HCT116 (cell line): ENCODE data around the gene PHF10. TPM values are rescaled to one million over a fixed set of nuclear protein-coding genes. Genes with fewer than 3 reads are reported as not detected.

Experiments
- ATAC-seq: fragments of 200-7000 bp; cut with Tn5 transposase; 2 replicates; pipeline ENCODE4 v1.9.1; 2020; ENCODE audit warnings: mild to moderate bottlenecking, moderate library complexity
- BruUV-seq: library from RNA; stranded (reverse); fragments of 400-500 nt; replicated peaks from 2 replicates; lab custom pipeline; 2021; lab: Mats Ljungman, UMichigan
- CTCF ChIA-PET: fragments of 300-600 bp; sonication (Branson Sonifier 250); formaldehyde crosslinking; loops from one replicate; lab custom pipeline; 2021; ENCODE audit warnings: antibody characterized with exemption; lab: Charles Lee
- POLR2A ChIA-PET: fragments of 300-600, 350-600 bp; sonication (Branson Sonifier 250); formaldehyde crosslinking; loops from one replicate; lab custom pipeline; 2021; ENCODE audit warnings: antibody characterized with exemption; lab: Charles Lee
- RAD21 ChIA-PET, 2 experiments: fragments of 300-600 bp; sonication (Branson Sonifier 250); formaldehyde crosslinking; loops; one replicate each; lab custom pipeline; 2023; ENCODE audit warnings: low total read pairs in 2 of 2; ENCODE audit not compliant: uncharacterized antibody in 2 of 2, unreplicated experiment in 2 of 2, low non-redundant PET in 1 of 2; lab: Charles Lee
- DNase-seq: peaks from one replicate; pipeline ENCODE4 v3.0.0-alpha.2; 2010; ENCODE audit warnings: low read depth, low spot score
- H2AFZ ChIP-seq: fragments of 200-600 bp; shearing (Covaris generic), sonication (generic); 2 replicates; pipeline ENCODE4 v1.6.1; 2017; ENCODE audit warnings: low read depth, mixed run types, mixed read lengths, antibody characterized with exemption, low read length; ENCODE audit not compliant: poor library complexity, severe bottlenecking
- H3K27ac ChIP-seq: 2 replicates; pipeline ENCODE4 v1.5.1; 2012; ENCODE audit warnings: low read depth, low read length
- H3K27me3 ChIP-seq: fragments of 200-600 bp; sonication (generic); 2 replicates; pipeline ENCODE4 v1.6.1; 2016; ENCODE audit warnings: mixed run types, low read length, mixed read lengths; ENCODE audit not compliant: insufficient read depth
- H3K36me3 ChIP-seq, 2 experiments: fragments of 200-500 bp in 1 of 2; fragments of 200-600 bp in 1 of 2; sonication (Bioruptor generic) in 1 of 2; sonication (generic) in 1 of 2; 2 replicates each; pipeline versions ENCODE4 v1.5.1 to v1.6.1; 2014 to 2016; ENCODE audit warnings: low read length in 2 of 2, inconsistent platforms in 1 of 2, mixed read lengths in 1 of 2, mixed run types in 1 of 2; ENCODE audit not compliant: insufficient read depth in 2 of 2, control insufficient read depth in 1 of 2
- H3K4me1 ChIP-seq, 2 experiments: fragments of 200-600 bp in 1 of 2; sonication (generic) in 1 of 2; 2 replicates each; pipeline versions ENCODE4 v1.5.1 to v1.6.1; 2012 to 2017; ENCODE audit warnings: low read length in 2 of 2, inconsistent platforms in 1 of 2, mild to moderate bottlenecking in 1 of 2, mixed read lengths in 1 of 2, mixed run types in 1 of 2, moderate library complexity in 1 of 2; ENCODE audit not compliant: insufficient read depth in 2 of 2, control insufficient read depth in 1 of 2
- H3K4me2 ChIP-seq: fragments of 200-600 bp; sonication (generic); 2 replicates; pipeline ENCODE4 v1.6.1; 2017; ENCODE audit warnings: mixed run types, low read length, mixed read lengths
- H3K4me3 ChIP-seq, 2 experiments: fragments of 200-600 bp in 1 of 2; sonication (generic) in 1 of 2; replicated peaks in 1 of 2; 2 replicates each; pipeline ENCODE4 v1.5.1; 2011 to 2016; ENCODE audit warnings: low read length in 2 of 2, control low read depth in 1 of 2, low read depth in 1 of 2, mild to moderate bottlenecking in 1 of 2, mixed read lengths in 1 of 2, mixed run types in 1 of 2
- H3K79me2 ChIP-seq: fragments of 200-600 bp; sonication (generic); 2 replicates; pipeline ENCODE4 v1.6.1; 2017; ENCODE audit warnings: mild to moderate bottlenecking, mixed run types, low read length, moderate library complexity, mixed read lengths; ENCODE audit not compliant: insufficient read depth
- H3K9ac ChIP-seq: fragments of 200-600 bp; sonication (generic); 2 replicates; pipeline ENCODE4 v1.6.1; 2016; ENCODE audit warnings: low read length, mixed read lengths
- H3K9me2 ChIP-seq: fragments of 200-600 bp; sonication (generic), shearing (Covaris generic); 2 replicates; pipeline ENCODE4 v1.6.1; 2017; ENCODE audit warnings: mixed run types, mild to moderate bottlenecking, moderate library complexity; ENCODE audit not compliant: insufficient read depth
- H3K9me3 ChIP-seq, 2 experiments: fragments of 200-500 bp in 1 of 2; fragments of 200-600 bp in 1 of 2; sonication (Bioruptor generic) in 1 of 2; sonication (generic) in 1 of 2; 2 replicates each; pipeline ENCODE4 v1.6.1; 2014 to 2017; ENCODE audit warnings: low read length in 2 of 2, mixed read lengths in 2 of 2, inconsistent platforms in 1 of 2, low read depth in 1 of 2, mild to moderate bottlenecking in 1 of 2, mixed run types in 1 of 2, moderate library complexity in 1 of 2; ENCODE audit not compliant: control insufficient read depth in 1 of 2, insufficient read depth in 1 of 2
- H4K20me1 ChIP-seq: fragments of 200-600 bp; sonication (generic), shearing (Covaris generic); 2 replicates; pipeline ENCODE4 v1.6.1; 2017; ENCODE audit warnings: mixed run types, mild to moderate bottlenecking, moderate library complexity; ENCODE audit not compliant: insufficient read depth
- FOSL1 ChIP-seq: IDR thresholded peaks from 2 replicates; pipeline ENCODE4 v1.6.1; 2012; ENCODE audit warnings: low read depth
- JUND ChIP-seq: IDR thresholded peaks from 2 replicates; pipeline ENCODE4 v1.6.1; 2012
- POLR2AphosphoS5 ChIP-seq: IDR thresholded peaks from 2 replicates; pipeline ENCODE4 v1.6.1; 2011; ENCODE audit warnings: mild to moderate bottlenecking, low read depth, low read length, moderate library complexity
- SIN3A ChIP-seq: IDR thresholded peaks from 2 replicates; pipeline ENCODE4 v1.6.1; 2012; ENCODE audit warnings: low read depth
- ZFX ChIP-seq: fragments of 450-650 bp; IDR thresholded peaks from 2 replicates; pipeline ENCODE4 v1.6.1; 2017
- intact Hi-C: fragments of 100-400 bp; cut with micrococcal nuclease; formaldehyde crosslinking; loops from 2 replicates; pipeline ENCODE4 v1.10.0; 2022
- total RNA-seq: library from RNA; stranded (reverse); gene quantifications from one replicate; pipeline ENCODE4 v1.2.1, GENCODE V29; 2021; ENCODE audit not compliant: unreplicated experiment

PHF10 gene
- total RNA-seq, 1 experiment from 2014 or later, result 45.5 TPM

- no peaks in the 10 kb centered on the region for H3K9me3 ChIP-seq
- DNase-seq (no peak), ATAC-seq (peak; percentile 43)
- POLR2A ChIA-PET, result interaction anchor here (0.6 kb wide), 1 partner anchor 20 kb away, joined by 3 read pairs; no protein-coding TSS in a partner anchor
- no peaks in the 10 kb centered on the region for H3K9me2 ChIP-seq
- RAD21 ChIA-PET, result no interaction called here
- H3K27ac ChIP-seq, result peak overlapping the region; percentile 84
- TF ChIP-seq FOSL1 (no peak), JUND (0 out of 2 replicates have a peak, but pooled peaks have one; percentile 8), ZFX (peak; percentile 82)
- 0 out of 2 replicates have a peak, but pooled peaks cover 4% of the 10 kb centered on the region for H4K20me1 ChIP-seq
- H3K36me3 ChIP-seq, result no peaks in the 10 kb centered on the region
- no TSS peak for BruUV-seq
- no peaks in the 10 kb centered on the region for H3K27me3 ChIP-seq
- peak overlapping the region; percentile 91 for H3K4me2 ChIP-seq
- H3K79me2 ChIP-seq, result peaks cover 51% of the 10 kb centered on the region
- peak overlapping the region; percentile 70 to 90 for H3K4me3 ChIP-seq
- peak overlapping the region; percentile 76 for H3K9ac ChIP-seq
- peaks cover 19 to 27% of the 10 kb centered on the region in 2 experiments for H3K4me1 ChIP-seq
- intact Hi-C loops, result loop anchor here (2.0 kb wide), 1 partner anchor 27 kb away; the partner anchor contains the start of genes DYNLT2 and ERMARD
- CTCF ChIA-PET, result no interaction called here
- no peak overlapping the region for H2AFZ ChIP-seq
Measured at GRCh38 chr6:169723200-169723909, 945 bp downstream of the PHF10 start.

DNA sequence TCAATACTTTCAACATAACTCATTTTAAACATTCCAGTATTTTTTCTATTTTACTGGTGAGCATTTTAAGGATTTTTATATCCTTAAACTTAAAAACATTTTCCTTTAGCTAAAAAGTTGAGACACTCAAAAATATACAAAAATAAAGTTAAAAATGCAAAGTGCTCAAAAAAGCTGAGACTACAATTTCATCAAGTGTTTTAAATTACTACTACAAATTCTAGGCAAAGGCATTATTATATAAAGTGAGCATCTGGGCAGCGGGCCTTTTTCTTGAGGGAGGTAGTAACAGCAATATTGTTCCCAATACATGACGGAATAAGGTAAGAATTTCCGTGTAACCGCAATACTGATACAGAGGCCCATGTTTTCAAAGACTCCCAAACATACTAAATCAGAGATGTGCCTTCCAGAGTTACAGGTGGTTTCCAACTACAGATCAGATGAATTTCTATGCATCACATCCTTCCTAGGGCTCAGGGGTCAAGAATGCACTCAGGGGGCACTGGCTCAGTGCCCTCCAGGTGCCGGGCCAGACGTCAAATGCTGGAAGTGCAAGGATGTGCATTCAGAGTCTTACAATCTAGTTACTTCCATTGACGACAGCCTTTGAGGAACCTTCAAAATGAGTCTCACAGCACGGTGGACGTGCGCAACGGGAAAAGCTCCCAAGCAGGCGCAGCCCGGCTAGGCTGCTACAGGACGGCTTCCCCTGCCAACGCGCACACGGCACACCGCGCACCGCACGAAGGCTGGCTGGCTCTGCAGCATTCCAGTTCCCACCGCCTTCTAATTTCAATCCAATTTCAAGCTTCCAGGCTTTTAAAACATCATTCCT is 1.7 kb downstream of the PHF10 start:
- ATAC-seq (peak; percentile 39), DNase-seq (no peak)
- BruUV-seq, result TSS peak; percentile 54
- Histone ChIP-seq H3K27me3 (no peaks in the 10 kb centered on the region), H3K36me3 (no peaks in the 10 kb centered on the region), H3K4me1 (peaks cover 19 to 27% of the 10 kb centered on the region in 2 experiments), H3K79me2 (peaks cover 57% of the 10 kb centered on the region), H3K27ac (peak overlapping the region; percentile 84), H2AFZ (no peak overlapping the region), H3K4me3 (peak overlapping the region; percentile 70 to 90), H3K9me2 (no peaks in the 10 kb centered on the region), H3K9ac (peak overlapping the region; percentile 76), H3K4me2 (peak overlapping the region; percentile 91), H3K9me3 (no peaks in the 10 kb centered on the region), H4K20me1 (0 out of 2 replicates have a peak, but pooled peaks cover 4% of the 10 kb centered on the region)
- intact Hi-C loops, result loop anchor here (2.0 kb wide), 1 partner anchor 28 kb away; the partner anchor contains the start of genes DYNLT2 and ERMARD
- CTCF ChIA-PET, result no interaction called here
- RAD21 ChIA-PET, result no interaction called here
- peak; percentile 8; the same call in 1 of the 2 replicates for TF ChIP-seq POLR2AphosphoS5
- TF ChIP-seq SIN3A, result no peak
- POLR2A ChIA-PET, result interaction anchor here (1.2 kb wide), 1 partner anchor 21 kb away, joined by 3 read pairs; the partner anchor contains the start of genes C6orf120 and WDR27
